Erythroblast (primary cell): ENCODE results near the gene NPW.

ENCODE experiments used
- GATA1 ChIP-seq: IDR thresholded peaks from 2 replicates; pipeline ENCODE4 v1.6.1; 2011; ENCODE audit warnings: low read depth, mild to moderate bottlenecking, control low read depth, low read length, moderate library complexity
- POLR2A ChIP-seq: IDR thresholded peaks from 2 replicates; pipeline ENCODE4 v1.6.1; 2011; ENCODE audit warnings: mild to moderate bottlenecking, low read length

DNA sequence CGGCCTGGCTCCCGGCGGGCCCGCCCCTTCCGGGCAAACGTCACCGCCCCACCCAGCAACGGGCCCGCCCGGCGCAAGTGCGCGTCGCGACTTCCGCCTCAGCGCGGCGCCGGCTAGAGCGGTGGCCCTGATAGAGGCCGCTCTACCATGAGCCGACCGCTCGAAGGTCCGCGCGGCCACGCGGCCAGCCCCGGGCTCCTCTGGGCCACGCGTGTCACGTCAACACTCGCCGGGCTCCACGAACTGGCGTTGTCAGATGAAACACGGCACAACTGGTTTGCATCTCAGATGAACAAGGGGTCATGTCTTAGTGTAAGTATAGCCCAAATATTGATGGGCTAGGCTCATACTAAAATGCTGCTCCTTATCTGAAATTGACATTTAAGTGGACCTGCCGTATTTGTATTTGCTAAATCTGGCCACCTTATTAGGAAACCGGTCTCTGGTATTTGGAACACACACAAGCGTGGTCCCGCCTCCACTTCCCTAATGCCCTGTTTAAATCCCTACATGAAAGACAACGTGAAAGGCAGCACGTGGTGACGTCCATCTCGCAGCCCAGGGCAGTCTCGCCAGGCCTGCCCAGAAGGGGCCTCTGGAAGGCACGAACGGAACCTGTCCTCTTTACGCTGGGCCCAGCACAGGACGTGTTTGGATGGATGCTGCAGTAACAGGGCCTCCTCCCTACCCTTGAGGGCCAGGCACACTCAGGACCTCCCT is 9.6 kb upstream of the NPW start, which contains the start of gene ZNF598:
- TF ChIP-seq GATA1 (no peak), POLR2A (peak; percentile 94)
